Coronary artery (tissue), 2 donors: ENCODE results near the gene TSC22D1.

Experiments
- DNase-seq: peaks from one replicate; pipeline ENCODE4 v3.0.0-alpha.2; 2017; ENCODE audit warnings: low spot score
- H3K27ac ChIP-seq, 2 donors: fragments of 200-600 bp; sonication (generic); one replicate each; pipeline ENCODE4 v1.5.1; 2016 to 2019
- H3K4me3 ChIP-seq: fragments of 200-600 bp; sonication (generic); 2 replicates; pipeline ENCODE4 v1.5.1; 2016; ENCODE audit warnings: mild to moderate bottlenecking, moderate library complexity
- TF ChIP-seq, protein P1 (sequence below): fragments of 200-600 bp; sonication (generic); IDR thresholded peaks from one replicate; pipeline ENCODE4 v1.5.1; 2019; ENCODE audit warnings: antibody characterized with exemption

The TSC22D1 gene

DNA sequence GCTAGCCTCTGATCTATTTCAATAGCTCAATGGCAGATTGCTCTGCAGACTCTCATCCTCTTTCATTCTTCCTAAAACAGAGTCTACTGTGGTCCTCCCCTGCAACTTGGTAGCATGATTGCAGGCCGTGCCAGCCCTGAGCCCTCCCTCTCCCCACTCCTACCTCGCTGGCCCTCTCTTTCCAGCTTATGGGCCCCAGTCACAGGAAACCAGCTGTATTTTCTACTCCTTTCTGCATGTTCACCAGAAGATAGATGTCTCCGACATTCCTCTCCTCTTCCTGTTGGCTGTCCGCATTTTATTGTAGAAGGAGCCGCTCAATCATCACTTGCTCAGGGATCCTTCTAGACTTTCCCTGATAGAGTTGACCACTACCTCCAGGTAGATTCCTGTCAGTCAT, 152.3 kb downstream of the TSC22D1 start:
- H3K27ac ChIP-seq, result no peak overlapping the region
- TF ChIP-seq, protein P1, sequence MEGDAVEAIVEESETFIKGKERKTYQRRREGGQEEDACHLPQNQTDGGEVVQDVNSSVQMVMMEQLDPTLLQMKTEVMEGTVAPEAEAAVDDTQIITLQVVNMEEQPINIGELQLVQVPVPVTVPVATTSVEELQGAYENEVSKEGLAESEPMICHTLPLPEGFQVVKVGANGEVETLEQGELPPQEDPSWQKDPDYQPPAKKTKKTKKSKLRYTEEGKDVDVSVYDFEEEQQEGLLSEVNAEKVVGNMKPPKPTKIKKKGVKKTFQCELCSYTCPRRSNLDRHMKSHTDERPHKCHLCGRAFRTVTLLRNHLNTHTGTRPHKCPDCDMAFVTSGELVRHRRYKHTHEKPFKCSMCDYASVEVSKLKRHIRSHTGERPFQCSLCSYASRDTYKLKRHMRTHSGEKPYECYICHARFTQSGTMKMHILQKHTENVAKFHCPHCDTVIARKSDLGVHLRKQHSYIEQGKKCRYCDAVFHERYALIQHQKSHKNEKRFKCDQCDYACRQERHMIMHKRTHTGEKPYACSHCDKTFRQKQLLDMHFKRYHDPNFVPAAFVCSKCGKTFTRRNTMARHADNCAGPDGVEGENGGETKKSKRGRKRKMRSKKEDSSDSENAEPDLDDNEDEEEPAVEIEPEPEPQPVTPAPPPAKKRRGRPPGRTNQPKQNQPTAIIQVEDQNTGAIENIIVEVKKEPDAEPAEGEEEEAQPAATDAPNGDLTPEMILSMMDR, result no peak
- H3K4me3 ChIP-seq, result no peak overlapping the region
- no peak for DNase-seq

DNA sequence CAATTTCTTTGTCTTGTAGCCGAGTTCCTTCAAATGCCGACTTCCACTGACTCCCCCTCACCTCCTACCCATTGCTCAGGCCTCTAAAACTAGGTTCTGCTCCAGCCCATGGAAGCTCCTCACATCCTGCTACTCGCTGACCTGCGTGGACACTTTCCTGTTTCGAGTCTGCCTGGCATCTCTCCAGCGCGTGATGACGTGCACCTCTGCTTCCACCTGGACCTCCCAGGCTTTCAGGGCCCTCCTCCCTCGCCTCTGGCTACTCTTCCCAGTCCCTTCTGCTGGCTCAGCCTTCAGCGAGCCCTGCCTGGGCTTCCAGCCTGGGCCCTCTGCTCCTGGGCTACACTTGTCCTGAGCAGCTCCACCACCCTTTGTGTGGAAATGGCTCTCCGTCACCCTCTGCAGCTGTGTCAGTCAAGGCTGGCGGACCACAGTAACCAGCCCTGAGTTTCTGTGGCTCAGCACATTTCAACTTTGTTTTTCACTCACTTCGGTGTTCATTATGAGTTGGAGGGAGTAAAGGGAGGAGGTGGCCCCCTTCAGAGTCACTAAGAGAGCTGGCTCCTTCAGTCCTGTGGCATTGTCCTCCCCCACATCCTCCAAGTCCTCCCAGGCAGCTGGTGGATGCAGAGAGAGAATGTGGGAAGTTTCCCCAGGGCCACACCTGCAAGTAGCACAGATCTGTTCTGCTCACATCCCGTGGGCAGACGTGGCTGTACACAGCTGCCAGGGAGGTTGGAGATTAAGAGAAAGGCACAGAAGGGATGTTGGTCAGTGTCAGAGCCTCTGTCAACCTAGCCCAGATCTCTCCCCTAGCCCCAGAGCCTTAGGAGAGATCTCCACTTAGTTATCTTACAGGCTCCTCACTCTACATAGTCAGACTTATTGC, 153.1 kb downstream of the TSC22D1 start:
- no peak overlapping the region for H3K27ac ChIP-seq
- no peak overlapping the region for H3K4me3 ChIP-seq
- TF ChIP-seq, protein P1, result no peak
- peak; percentile 62 for DNase-seq

DNA sequence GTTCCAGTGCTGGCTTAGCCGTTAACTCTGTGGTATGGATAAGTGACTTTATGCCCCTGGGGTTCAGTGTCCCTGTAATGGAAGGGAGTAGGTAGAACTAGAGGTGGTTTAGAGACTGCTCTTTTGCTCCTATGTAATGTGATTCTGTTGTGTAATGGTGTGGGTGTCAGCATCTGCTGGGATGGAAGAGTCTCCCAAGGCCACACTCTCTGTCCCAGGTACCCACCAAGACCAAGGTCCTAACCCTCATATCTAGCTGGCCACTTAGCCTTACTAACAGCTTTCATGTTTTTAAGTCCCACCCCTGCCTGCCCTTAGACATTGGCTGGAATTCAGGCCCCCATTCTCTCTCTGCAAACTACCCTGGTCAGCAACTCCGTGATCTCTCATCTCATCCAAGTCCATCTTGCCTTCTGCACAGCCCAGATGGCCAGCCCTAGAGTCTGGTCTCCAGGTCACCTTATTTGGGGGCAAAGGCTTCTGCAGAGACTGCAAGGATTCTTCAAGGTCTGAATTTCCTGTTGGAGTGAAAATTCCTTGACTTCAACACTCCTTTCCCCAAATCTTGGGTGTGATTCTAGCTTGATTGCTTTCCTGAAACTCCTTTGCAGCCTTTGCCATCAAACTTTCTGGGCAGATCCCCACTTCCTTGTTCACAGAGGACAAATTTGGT, 154.1 kb downstream of the TSC22D1 start:
- DNase-seq, result no peak
- H3K27ac ChIP-seq, result no peak overlapping the region
- TF ChIP-seq, protein P1, result no peak

DNA sequence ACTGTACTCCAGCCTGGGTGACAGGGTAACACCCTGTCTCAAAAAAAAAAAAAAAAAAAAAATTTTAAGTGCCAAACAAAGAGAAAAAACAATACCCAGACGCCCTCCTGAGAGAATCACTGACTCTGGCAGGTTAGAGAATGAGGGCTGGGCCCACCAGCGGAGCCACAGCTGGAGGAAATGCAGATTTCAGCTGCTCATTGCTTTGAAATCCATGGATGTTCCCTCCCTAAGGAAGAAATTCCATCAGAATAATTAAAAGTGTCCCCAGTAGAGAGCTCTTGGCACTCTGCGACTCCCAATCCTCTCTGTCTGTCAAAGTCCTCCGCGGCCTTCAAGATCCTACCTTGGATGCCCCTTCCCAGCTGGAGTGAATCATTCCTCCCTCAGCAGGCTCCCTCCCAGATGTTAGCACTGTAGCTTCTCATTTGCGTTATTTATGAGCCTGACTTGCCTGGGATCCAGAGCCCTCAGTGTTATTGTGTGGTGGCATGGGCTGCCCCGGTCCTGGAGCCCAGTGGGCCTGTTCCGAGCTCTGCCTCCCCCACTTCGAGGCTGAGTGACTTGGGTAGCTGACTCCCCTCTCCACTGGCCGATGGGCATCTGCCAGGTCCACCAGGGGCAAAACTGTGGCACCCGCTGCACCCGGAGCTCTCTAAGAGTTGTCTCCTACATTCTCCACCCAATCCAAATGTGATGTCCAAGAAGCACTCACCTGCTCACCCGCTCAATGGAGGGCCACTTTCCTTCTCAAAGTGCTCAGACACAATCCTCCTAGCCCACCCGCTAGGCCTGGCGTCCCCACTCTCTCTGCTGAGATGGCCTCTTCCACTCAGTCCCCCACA, 155.5 kb downstream of the TSC22D1 start:
- TF ChIP-seq, protein P1, result no peak
- H3K27ac ChIP-seq, result no peak overlapping the region
- peak; percentile 60 for DNase-seq
- H3K4me3 ChIP-seq, result no peak overlapping the region

More for the DNA sequence above, 154.1 kb downstream of the TSC22D1 start:
- no peak overlapping the region for H3K4me3 ChIP-seq

DNA sequence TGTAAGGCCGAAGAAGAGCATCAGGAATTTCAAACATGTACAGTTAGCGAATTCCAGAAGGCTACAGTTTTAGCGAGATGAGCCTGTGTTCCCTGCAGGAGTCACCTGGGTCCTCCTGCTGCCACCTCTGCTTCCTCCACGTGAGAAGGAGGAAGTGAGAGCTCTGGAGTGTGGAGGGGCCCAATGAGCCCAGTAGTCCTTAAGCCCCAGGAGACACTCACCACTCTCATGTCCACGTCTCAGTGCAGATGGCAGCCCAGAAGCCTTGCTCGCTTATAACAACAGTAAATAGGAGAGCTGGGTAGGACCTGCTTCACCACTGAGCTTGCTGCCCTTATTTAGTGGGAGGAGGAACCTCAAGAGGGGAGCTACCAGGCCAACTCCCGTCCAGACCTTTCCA, 158.3 kb downstream of the TSC22D1 start:
- TF ChIP-seq, protein P1, result no peak
- Histone ChIP-seq H3K27ac (no peak overlapping the region), H3K4me3 (no peak overlapping the region)
- peak; percentile 54 for DNase-seq

DNA sequence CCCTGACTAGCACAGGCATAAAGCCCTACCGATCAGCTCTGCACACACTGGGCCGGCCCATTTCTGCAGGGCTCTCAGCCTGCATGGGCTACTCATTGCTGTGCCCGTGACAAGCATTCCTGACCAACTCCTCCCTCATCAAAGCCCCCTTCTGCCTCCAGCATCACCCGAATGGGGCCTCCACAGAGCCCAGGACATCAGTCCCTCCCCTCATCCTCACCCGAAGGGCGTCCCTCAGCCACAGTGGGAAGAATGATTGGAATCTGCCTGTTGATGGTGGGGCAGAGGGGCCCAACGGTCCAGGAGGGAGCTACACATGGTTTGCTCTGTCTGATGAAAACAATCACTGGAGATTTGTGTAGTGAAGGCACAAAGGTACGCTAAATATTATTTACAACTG, 158.7 kb downstream of the TSC22D1 start:
- peak; percentile 33 for DNase-seq
- TF ChIP-seq, protein P1, result no peak
- Histone ChIP-seq H3K27ac (no peak overlapping the region), H3K4me3 (no peak overlapping the region)
